HG03135 (cell line): ENCODE measurements around the gene SLC4A1.

Source experiments
- ATAC-seq: cut with Tn5 transposase; IDR thresholded peaks from one replicate; pipeline ENCODE4 v1.9.1; 2021; ENCODE audit warnings: mild to moderate bottlenecking, moderate library complexity; ENCODE audit not compliant: unreplicated experiment

Gene SLC4A1

GRCh38 chr17:44207743-44208142 is 60.2 kb downstream of the SLC4A1 start:
- no peak for ATAC-seq

- no peak for ATAC-seq
Observed at GRCh38 chr17:44207319-44207718, 60.6 kb downstream of the SLC4A1 start.

GRCh38 chr17:44206825-44207155 is 61.1 kb downstream of the SLC4A1 start:
- ATAC-seq: no peak

- ATAC-seq: no peak
Observed at GRCh38 chr17:44205962-44206824, 61.7 kb downstream of the SLC4A1 start.

- ATAC-seq: no peak
Observed at GRCh38 chr17:44204441-44204882, 63.5 kb downstream of the SLC4A1 start.

GRCh38 chr17:44203731-44204440 is 64.0 kb downstream of the SLC4A1 start:
- no peak for ATAC-seq

- ATAC-seq: no peak
Observed at GRCh38 chr17:44202756-44203155, 65.2 kb downstream of the SLC4A1 start.

- peak; percentile 0 for ATAC-seq
Observed at GRCh38 chr17:44200478-44201155, 67.3 kb downstream of the SLC4A1 start.

GRCh38 chr17:44199553-44200477 is 68.1 kb downstream of the SLC4A1 start, which contains the start of gene ATXN7L3:
TSS of gene ATXN7L3 (minus strand) at chr17:44199884. CDS start at chr17:44198070, 1,814 bp downstream.
- ATAC-seq: peak; percentile 58

- ATAC-seq: peak; percentile 26
Observed at GRCh38 chr17:44198721-44199552, 69.0 kb downstream of the SLC4A1 start.
